DMS 273 treated with DMSO at 0.1 percent for 48 hours (cell line): ENCODE data around the gene CAST.
"Not testable (repeated sequence)": the region's sequence is repeated elsewhere in the genome, so short reads cannot be mapped to it uniquely, and the experiment has no call there.

ENCODE experiments used
- DNase-seq: peaks from one replicate; lab custom pipeline; 2025; lab: John Stamatoyannopoulos, UW

CAST gene, protein sequence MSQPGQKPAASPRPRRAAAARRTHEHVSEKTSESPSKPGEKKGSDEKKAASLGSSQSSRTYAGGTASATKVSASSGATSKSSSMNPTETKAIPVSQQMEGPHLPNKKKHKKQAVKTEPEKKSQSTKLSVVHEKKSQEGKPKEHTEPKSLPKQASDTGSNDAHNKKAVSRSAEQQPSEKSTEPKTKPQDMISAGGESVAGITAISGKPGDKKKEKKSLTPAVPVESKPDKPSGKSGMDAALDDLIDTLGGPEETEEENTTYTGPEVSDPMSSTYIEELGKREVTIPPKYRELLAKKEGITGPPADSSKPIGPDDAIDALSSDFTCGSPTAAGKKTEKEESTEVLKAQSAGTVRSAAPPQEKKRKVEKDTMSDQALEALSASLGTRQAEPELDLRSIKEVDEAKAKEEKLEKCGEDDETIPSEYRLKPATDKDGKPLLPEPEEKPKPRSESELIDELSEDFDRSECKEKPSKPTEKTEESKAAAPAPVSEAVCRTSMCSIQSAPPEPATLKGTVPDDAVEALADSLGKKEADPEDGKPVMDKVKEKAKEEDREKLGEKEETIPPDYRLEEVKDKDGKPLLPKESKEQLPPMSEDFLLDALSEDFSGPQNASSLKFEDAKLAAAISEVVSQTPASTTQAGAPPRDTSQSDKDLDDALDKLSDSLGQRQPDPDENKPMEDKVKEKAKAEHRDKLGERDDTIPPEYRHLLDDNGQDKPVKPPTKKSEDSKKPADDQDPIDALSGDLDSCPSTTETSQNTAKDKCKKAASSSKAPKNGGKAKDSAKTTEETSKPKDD

DNA sequence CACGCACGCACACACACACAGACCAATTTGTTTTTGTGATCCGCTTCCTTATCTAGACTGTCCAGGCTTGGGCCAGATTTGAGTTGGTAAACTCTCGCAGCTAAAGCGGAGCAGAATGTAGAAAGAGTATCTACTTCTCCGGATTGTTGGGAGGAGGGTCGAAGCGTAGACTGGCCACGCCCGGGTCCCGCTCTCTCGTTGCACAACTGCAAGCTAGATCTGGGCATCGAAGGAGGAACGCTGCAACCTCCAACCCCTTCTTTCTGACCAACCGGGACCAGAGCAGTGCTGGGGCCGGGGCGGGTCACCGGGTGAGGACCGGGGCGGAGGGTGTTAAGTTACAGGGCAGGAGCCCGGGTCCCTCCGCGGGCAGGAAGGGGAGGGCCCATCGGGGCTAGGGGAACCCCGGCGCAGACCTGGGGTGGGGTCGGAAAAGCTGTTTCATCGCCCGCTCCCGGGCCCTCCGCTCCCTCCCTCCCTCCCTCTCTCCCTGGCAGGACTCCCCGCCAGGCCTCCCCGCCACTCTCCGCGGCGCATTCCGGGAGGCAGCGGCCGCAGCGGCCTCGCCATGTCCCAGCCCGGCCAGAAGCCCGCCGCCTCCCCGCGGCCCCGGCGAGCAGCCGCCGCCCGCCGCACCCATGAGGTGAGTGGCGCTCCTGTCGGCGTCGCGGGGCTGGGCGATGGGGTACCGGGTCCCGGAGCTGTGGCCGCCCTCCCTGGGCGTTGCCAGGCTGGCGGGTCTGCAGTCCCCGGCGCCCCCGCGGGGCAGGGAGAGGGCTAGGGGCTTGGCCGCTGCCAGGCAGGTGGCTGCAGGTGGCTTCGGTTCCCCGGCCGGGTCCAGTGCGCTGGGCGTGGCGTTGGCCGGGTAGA is at the start of gene CAST:
Gene CAST (plus strand): TSS at position 522 of the 870 bp plus-strand sequence. CDS start 47 bp downstream, at position 569.
- peak; percentile 71 for DNase-seq

GRCh38 chr5:96614110-96614691 is 48.0 kb upstream of the CAST start:
- DNase-seq = peak; percentile 30

GRCh38 chr5:96615223-96615622 is 47.0 kb upstream of the CAST start:
- no peak for DNase-seq

GRCh38 chr5:96616801-96617200 is 45.4 kb upstream of the CAST start:
- DNase-seq = no peak

DNA sequence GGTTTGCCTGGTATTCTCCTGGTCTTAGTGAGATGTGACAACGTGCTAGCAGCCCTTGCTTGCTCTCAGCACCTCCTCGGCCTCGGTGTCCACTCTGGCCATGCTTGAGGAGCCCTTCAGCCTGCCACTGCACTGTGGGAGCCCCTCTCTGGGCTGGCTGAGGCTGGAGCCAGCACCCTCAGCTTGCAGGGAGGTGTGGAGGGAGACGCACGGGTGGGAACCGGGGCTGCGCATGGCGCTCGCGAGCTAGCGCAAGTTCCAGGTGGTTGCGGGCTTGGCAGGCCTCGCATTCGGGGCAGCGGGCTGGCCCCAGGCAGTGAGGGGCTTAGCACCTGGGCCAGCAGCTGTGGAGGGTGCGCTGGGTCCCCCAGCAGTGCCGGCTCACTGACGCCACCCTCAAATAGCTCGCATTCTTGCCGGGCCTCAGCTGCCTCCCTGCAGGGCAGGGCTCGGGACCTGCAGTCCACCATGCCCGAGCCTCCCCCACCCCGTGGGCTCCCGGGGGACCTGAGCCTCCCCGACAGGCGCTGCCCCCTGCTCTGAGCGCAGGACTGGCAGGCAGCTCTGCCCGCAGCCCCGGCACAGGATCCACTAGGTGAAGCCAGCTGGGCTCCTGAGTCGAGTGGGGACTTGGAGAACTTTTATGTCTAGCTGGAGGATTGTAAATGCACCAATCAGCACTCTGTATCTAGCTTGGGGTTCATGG is 43.7 kb upstream of the CAST start:
- not testable (repeated sequence) for DNase-seq

DNA sequence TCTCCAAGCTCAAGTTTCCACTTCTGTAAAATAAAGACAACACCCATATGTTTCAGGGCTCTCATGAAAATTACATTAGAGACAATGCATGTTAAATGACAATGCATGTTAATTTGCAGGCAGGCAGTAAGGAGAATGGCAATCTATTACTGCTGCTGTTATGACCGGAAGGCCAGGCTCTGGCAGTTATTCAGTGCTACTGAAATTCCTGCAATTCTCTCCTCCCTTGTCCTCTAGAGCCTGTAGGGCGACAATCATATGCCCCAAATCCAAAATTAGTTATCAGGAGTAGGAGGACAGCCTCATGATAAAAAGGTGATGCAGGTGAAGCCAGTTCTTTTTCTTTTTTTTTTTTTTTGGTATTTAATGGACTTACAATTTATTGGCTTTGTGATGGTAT is 42.2 kb upstream of the CAST start:
- DNase-seq = no peak

GRCh38 chr5:96624596-96624995 is 37.6 kb upstream of the CAST start:
- DNase-seq = no peak

- no peak for DNase-seq
These were observed 36.8 kb upstream of the CAST start for GRCh38 chr5:96625365-96625764.

DNA sequence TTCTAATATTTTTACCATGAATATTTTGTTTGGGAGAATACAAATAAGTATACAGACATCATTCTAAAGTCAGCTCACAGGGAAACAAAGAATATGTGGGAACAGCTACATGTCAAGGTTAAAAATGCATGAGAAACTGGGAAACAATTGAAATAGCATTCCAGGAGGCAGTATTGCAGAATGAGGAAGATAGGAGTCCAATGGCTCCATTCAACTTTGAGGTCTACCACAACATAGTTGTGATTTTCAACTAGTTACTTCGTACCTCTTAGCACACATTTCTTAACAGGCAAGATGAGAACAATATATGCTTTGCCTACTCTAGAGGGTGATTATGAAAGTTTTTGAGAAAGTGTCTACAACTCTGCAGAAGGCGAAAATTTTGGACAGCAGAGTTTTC is 35.2 kb upstream of the CAST start:
- DNase-seq = no peak

DNA sequence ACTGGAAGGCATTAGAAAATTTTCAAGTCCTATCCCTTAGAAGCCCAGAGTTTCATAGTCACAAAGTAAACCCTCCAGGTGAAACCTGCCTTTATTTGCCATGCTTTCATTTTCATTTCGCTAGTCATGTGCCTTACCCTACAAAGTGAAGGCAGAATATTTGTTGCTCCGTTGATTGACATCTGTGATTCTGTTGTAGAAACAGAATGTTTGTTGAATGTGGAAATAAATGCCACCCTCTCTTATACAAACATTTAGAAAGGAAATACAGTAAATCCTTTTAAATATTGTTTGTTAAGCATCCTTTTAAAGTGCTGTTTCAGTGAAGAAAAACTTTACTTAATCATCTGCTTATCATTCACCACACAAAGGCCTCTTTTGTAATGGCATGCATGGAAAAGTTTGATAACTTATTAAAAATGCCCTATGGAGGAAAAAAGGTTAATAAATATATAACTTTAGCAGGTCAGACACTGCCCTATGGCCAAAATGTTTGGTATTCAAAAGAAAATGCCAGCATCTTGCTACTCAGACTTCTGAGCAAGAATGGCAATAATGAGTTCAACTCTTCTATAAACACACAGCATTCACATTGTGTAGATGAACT is 34.3 kb upstream of the CAST start:
- DNase-seq = no peak

- DNase-seq = no peak
These were observed 33.8 kb upstream of the CAST start for GRCh38 chr5:96628406-96628805.

DNA sequence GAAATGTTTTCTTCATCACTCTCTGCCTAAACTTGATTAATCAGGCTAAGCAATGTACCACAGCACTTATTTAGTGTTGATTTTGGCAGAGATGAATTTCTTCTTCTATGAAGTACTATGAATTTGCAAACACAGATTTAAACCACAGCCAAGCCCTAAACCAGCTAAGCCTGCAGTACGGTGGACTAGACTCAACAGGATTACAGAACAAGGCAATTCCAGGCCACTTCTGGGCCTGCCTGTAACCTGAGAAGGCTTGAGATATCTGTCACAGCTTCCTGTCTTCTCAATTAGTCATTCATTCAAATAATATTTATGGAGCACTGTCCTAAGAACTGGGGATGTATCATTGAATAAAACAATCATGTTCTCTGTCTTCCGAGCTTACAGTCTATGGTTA is 32.4 kb upstream of the CAST start:
- no peak for DNase-seq

DNA sequence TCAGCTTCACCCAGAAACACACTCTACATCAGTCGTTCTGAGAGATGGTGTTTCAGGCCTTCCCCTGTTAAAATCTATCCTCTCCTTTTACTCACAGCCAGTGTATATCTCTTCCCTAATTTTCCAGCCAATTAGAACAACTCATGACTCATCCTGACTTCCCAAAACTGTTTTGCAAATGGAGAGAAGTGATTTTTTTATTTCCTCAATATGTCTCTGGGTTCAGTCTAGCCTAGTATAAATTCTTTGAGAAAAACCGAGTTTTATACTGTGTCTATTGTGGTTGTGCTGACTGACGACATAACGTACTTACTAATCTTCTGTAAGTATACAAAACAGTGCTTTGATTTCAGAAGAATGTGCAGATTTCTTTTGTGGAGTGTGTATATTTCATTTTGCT is 28.4 kb upstream of the CAST start:
- no peak for DNase-seq

DNA sequence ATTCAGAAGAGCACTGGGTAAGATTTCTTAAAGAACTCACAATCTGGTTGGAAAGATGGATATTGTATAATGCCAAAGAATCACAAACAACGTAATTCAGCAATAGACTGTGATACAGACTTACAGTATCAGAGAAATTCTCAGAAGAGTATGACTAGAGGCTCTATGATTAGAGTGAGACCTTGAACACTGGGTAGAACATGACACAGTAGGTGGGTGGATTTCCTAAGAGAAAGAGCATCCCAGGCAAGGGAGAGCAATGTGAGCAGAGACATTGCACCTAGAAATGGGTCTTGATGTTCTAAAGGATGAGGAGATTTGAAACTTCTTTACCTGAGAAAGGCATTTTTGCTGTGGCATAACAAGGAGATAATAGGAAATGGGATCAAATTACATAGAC is 27.3 kb upstream of the CAST start:
- no peak for DNase-seq

DNA sequence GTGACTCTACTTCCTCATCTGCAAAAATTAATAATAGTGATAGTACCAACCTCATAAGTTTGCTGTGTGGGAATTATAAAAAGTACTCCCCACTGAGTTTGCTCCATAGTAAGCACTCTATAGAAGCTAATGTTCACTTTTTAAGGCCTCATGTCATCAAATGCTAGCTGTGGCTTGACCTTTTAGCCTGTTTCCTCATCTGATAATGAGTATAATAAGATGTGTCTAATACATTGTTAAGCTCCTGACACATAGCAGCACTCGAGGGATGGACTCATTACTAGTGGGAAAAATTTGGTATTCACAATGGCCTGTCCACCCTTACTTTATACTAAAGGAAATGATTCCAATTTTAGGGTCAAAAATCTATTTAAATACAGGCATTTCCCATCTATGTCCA is 26.1 kb upstream of the CAST start:
- no peak for DNase-seq

DNA sequence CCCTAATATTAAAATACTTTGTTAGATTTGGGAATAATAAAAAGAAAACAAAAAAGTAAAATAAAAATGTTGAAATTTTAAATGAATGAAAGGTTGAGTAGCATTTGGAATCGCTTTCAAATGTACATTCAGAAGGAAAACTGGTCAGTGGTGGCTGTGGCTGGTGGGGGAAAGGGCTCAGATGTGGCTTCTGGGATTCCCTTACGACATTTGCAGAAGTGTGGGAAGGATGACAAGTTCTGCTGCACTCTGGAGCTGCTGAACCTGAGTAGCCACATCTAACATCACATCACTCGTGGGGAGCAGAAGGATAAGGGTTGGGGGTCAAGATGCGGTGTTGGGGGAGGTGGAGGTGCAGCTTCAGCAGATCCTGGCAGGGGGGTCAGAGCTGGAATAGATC is 25.6 kb upstream of the CAST start:
- DNase-seq = no peak

DNA sequence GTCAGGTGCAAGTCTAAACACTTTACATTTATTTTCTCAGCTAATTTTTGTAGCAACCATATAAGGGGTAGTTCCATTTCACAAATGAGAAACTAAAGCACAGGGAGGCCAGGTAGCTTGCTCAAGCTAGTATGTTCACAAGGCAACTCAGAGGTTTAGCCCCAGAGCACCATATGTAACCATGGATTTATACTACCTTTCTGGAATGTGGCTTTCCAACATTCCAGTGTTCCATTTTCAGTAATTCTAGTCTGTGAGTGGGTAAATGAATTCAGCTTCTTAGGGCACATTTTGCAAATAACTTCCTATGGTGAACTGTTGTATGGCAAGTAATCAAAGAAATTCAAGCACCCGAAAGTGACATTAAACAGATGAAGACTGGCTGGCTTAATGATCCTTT is 25.0 kb upstream of the CAST start:
- DNase-seq = no peak

- DNase-seq = no peak
These were observed 23.6 kb upstream of the CAST start for GRCh38 chr5:96638561-96638960.

- no peak for DNase-seq
These were observed 21.5 kb upstream of the CAST start for GRCh38 chr5:96640696-96641095.

- no peak for DNase-seq
These were observed 20.6 kb upstream of the CAST start for GRCh38 chr5:96641368-96642280.
